HG02840 (cell line): ENCODE results near the gene STIM2.

ENCODE experiments used
- ATAC-seq: cut with Tn5 transposase; IDR thresholded peaks from one replicate; pipeline ENCODE4 v1.9.1; 2021; ENCODE audit warnings: mild to moderate bottlenecking, moderate library complexity, moderate number of reproducible peaks; ENCODE audit not compliant: unreplicated experiment, low FRiP score

STIM2 gene

GRCh38 chr4:27062256-27062655 is 201.6 kb downstream of the STIM2 start:
- ATAC-seq = no peak

- no peak for ATAC-seq
These were observed 205.9 kb downstream of the STIM2 start for GRCh38 chr4:27066591-27066990.

- no peak for ATAC-seq
These were observed 207.7 kb downstream of the STIM2 start for GRCh38 chr4:27068151-27068867.
